LHCN-M2 (cell line): ENCODE data around the gene KCNAB3. TPM values are rescaled to one million over a fixed set of nuclear protein-coding genes. Genes with fewer than 3 reads are reported as not detected.

Source experiments
- DNase-seq: peaks from one replicate; pipeline ENCODE4 v3.0.0-alpha.2; 2012; ENCODE audit warnings: low read depth
- total RNA-seq: library from RNA; depleted of rRNA; stranded (reverse); fragments of >200 nt; gene quantifications from 2 replicates; pipeline ENCODE4 v1.2.3, GENCODE V29; 2014

The KCNAB3 gene
- total RNA-seq, 1 experiment from 2014 or later = 0.46 TPM

GRCh38 chr17:7903154-7904103 lies 26.2 kb downstream of the KCNAB3 start:
- no peak for DNase-seq

GRCh38 chr17:7897773-7898172 lies 31.9 kb downstream of the KCNAB3 start:
- DNase-seq = peak; percentile 55

- DNase-seq = no peak
Measured at GRCh38 chr17:7897090-7897489, 32.6 kb downstream of the KCNAB3 start.

- DNase-seq = no peak
Measured at GRCh38 chr17:7894866-7895265, 34.8 kb downstream of the KCNAB3 start.

- no peak for DNase-seq
Measured at GRCh38 chr17:7894226-7894625, 35.4 kb downstream of the KCNAB3 start.

- peak; percentile 78 for DNase-seq
Measured at GRCh38 chr17:7893187-7893880, 36.3 kb downstream of the KCNAB3 start.

- peak; percentile 96 for DNase-seq
Measured at GRCh38 chr17:7889166-7889955, 40.3 kb downstream of the KCNAB3 start.

- no peak for DNase-seq
Measured at GRCh38 chr17:7888184-7888920, 41.3 kb downstream of the KCNAB3 start, which contains the start of gene CHD3. Gene CHD3, plus strand, starts transcription at chr17:7888789. Its CDS starts 212 bp downstream, at chr17:7889001.

- peak; percentile 95 for DNase-seq
Measured at GRCh38 chr17:7887482-7888183, 42.0 kb downstream of the KCNAB3 start.

GRCh38 chr17:7887038-7887481 lies 42.6 kb downstream of the KCNAB3 start:
- no peak for DNase-seq

GRCh38 chr17:7886227-7887037 lies 43.2 kb downstream of the KCNAB3 start:
- peak; percentile 25 for DNase-seq

- DNase-seq = peak; percentile 88
Measured at GRCh38 chr17:7885367-7886226, 44.1 kb downstream of the KCNAB3 start.

GRCh38 chr17:7884581-7885366 lies 44.9 kb downstream of the KCNAB3 start:
- DNase-seq = no peak

GRCh38 chr17:7883781-7884386 lies 45.8 kb downstream of the KCNAB3 start:
- peak; percentile 45 for DNase-seq

GRCh38 chr17:7882629-7883028 lies 47.0 kb downstream of the KCNAB3 start:
- DNase-seq = no peak

- DNase-seq = no peak
Measured at GRCh38 chr17:7882068-7882467, 47.6 kb downstream of the KCNAB3 start.
